Retinal pigment epithelial cell (primary cell): ENCODE data around the gene ZNF595.
A peak's percentile ranks its signal among the peaks of the same experiment; 100 is the strongest.
"Not testable (repeated sequence)": the region's sequence is repeated elsewhere in the genome, so short reads cannot be mapped to it uniquely, and the experiment has no call there.

Source experiments
- DNase-seq: peaks from one replicate; pipeline ENCODE4 v3.0.0-alpha.2; 2010; ENCODE audit warnings: low read depth
- H3K4me3 ChIP-seq: 2 replicates; pipeline ENCODE4 v1.5.1; 2011; ENCODE audit warnings: mild to moderate bottlenecking, low read length, control low read depth, moderate library complexity
- CTCF ChIP-seq: conservative IDR thresholded peaks from 2 replicates; pipeline ENCODE4 v1.5.1; 2011; ENCODE audit warnings: low read depth, low read length, control low read depth, inconsistent platforms

The ZNF595 gene

GRCh38 chr4:64733-65132 is 11.6 kb downstream of the ZNF595 start:
- H3K4me3 ChIP-seq, DNase-seq: not testable (repeated sequence)

- TF ChIP-seq CTCF: no peak
- no peak for DNase-seq
- no peak overlapping the region for H3K4me3 ChIP-seq
These were observed 18.7 kb downstream of the ZNF595 start for GRCh38 chr4:71830-72229.

- no peak for DNase-seq
- H3K4me3 ChIP-seq: no peak overlapping the region
- TF ChIP-seq CTCF: no peak
These were observed 32.8 kb downstream of the ZNF595 start for GRCh38 chr4:85951-86350.

GRCh38 chr4:86559-87324 is 33.6 kb downstream of the ZNF595 start:
- not testable (repeated sequence) for DNase-seq, H3K4me3 ChIP-seq

GRCh38 chr4:98386-98785 is 45.3 kb downstream of the ZNF595 start:
- TF ChIP-seq CTCF: no peak
- H3K4me3 ChIP-seq: no peak overlapping the region
- DNase-seq: no peak

- DNase-seq: no peak
- H3K4me3 ChIP-seq: no peak overlapping the region
- TF ChIP-seq CTCF: no peak
These were observed 46.7 kb downstream of the ZNF595 start for GRCh38 chr4:99863-100262.

- no peak for TF ChIP-seq CTCF
- no peak for DNase-seq
- no peak overlapping the region for H3K4me3 ChIP-seq
These were observed 53.9 kb downstream of the ZNF595 start for GRCh38 chr4:107083-107443.

- no peak for TF ChIP-seq CTCF
- H3K4me3 ChIP-seq: peak overlapping the region; percentile 20
These were observed 54.6 kb downstream of the ZNF595 start for GRCh38 chr4:107444-108429.

More at GRCh38 chr4:107444-108429, 54.6 kb downstream of the ZNF595 start:
- no peak for DNase-seq
